RKO (cell line): ENCODE measurements around the gene OR7G2.
"Not testable (repeated sequence)": the region's sequence is repeated elsewhere in the genome, so short reads cannot be mapped to it uniquely, and the experiment has no call there.

Source experiments
- DNase-seq: peaks from one replicate; pipeline ENCODE4 v3.0.0-alpha.2; 2016; ENCODE audit warnings: low spot score

The OR7G2 gene

DNA sequence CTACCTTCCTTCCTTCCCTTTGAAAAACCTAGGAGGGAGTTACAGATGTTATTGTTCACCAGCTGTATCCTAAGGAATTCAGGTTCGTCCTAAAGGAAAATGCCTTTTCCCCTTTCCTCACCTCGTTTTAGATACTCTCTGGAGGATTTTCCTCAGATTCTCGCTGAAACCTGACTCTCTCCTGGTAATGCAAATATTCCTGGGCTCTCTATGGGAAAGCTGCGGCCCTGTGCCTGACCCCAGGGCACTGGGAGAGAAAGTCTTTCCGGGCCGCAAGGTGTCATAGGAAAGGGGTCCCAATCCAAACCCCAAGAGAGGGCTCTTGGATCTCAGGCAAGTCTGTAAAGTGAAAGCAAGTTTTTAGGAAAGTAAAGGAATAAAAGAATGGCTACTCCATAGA is 33.5 kb downstream of the OR7G2 start:
- DNase-seq: no peak

DNA sequence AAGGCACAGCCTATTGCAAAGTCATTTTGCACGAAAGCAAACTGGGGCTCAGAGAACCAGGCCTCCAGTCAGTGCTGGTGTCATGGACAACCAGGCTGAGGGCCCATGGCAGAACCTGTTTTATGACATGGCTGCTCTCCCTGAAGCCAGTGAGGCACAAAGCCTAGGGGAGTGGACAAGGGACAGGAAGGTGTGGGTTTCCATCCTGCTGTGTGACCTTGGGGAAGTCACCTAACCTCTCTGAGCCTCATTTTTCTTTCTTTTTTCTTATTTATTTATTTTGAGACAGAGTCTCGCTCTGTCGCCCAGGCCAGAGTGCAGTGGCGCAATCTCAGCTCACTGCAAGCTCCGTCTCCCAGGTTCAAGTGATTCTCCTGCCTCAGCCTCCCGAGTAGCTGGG is 35.6 kb downstream of the OR7G2 start:
- not testable (repeated sequence) for DNase-seq

DNA sequence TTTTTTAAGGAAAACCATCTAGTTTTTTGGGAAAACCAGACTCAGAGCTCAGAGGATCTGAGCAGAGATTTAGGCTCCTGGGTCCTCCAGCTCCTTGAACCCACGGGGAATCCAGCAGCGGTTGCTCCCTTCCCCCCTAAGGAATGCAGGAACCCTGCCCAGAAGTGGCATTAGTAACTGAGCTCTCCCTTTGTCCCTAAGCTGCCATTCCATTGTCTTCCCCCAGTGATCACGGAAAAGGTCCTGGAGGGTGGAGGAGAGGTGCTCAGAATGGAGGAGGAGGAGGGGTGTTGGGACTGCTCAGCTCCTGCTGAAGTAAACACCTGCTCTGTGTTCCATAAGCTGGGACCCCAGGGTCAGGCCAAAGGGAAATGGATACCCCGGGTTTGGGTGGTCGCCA is 37.2 kb downstream of the OR7G2 start:
- DNase-seq: no peak

DNA sequence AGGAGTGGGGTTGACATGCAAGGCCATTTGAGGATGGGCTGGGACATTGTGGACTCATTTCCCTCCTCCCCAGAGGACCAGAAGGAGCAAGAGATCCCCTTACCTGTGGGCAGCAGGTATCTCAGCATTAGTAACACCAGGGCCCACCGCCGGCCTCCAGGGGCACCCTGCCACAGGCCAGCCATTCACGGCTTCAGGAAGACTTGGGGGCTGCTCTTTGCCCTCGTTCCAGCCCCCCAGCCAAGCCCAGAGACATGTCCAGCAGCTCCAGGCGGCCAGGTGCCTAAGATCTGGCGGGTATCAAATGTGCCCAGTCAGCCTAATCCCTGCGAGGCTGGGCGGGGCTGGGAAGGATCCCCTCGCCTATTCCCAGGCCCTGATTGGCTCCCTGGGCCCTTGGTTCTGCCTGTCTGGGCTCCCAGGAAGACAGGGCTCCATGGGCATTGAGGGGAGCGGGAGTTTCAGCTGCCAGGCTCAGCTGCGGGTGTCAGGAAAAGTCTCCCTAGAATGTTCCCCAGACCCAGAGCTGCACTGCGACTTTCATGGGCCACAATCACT is 41.7 kb downstream of the OR7G2 start:
- DNase-seq: no peak

DNA sequence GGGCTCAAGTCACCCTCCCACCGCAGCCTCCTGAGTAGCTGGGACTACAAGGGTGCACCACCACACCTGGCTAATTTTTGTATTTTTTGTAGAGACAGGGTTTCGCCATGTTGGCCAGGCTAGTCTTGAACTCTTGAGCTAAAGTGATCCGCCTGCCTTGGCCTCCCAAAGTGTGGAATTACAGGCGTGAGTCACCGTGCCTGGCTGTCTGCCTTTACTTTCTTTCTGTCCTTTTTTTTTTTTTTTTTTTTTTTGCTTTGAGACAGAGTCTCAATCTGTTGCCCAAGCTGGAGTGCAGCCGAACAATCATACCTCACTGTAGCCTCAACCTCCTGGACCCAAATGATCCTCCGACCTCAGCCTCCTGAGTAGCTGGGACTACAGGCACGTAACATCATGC is 45.4 kb downstream of the OR7G2 start:
- DNase-seq: no peak

DNA sequence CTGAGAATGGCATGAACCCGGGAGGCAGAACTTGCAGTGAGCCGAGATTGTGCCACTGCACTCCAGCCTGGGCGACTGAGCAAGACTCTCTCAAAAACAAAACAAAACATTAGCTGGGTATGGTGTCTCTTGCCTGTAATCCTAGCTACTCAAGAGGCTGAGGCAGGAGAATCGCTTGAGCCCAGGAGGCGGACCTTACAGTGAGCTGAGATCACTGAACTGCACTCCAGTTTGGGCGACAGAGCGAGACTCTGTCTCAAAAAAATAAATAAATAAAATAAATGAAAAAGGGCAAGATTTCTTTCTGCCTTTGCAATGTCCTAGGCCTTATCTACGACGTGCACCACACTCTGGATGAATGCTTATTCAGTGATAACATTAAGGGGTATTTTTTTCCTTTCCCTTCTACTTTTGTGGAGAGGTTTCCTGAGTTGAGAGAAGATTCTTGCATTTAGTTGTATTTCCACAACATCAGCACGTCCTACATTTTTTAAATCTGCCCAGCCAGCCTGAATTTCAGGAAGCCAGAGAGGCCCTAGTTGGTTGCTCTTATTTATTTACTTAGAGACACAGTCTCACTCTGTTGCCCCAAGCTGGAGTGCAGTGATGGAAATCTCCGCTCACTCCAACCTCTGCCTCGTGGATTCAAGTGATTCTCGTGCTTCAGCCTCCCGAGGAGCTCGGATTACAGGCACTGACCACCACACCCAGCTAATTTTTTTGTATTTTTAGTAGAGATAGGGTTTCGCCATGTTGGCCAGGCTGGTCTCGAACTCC is 46.5 kb downstream of the OR7G2 start:
- no peak for DNase-seq

DNA sequence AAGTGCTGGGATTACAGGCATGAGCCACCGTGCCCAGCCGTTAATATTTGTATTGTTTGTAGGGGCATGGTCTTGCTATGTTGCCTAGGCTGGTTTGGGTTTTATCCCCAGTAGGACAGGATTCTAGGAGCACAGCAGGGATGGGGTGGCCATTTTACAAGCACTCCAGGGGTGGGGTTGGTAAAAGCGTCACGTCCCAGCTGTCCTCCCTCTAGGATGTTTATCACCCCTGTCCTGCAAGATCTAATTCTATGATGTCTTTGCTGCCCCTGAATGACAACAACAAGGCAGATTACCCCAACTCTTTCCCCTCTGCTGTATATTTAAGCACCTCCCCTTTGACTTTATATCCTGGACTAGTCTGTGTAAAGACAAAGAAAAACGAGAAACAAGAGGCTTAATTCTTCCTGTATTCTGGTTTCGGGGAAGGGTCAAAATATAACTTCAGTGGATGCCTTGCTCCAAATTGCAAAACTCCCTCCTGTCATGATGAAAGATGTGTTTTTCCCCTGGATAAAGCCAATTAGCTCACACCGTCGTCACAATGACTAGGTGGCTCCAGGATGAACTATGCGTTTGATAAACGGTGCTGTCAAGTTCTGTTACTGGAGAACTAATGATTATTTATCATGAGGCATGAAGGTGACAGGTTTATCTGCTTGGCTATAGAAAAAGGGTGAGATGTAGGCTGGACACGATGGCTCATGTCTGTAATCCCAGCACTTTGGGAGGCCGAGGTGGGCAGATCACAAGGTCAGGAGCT is 48.2 kb downstream of the OR7G2 start:
- no peak for DNase-seq

DNA sequence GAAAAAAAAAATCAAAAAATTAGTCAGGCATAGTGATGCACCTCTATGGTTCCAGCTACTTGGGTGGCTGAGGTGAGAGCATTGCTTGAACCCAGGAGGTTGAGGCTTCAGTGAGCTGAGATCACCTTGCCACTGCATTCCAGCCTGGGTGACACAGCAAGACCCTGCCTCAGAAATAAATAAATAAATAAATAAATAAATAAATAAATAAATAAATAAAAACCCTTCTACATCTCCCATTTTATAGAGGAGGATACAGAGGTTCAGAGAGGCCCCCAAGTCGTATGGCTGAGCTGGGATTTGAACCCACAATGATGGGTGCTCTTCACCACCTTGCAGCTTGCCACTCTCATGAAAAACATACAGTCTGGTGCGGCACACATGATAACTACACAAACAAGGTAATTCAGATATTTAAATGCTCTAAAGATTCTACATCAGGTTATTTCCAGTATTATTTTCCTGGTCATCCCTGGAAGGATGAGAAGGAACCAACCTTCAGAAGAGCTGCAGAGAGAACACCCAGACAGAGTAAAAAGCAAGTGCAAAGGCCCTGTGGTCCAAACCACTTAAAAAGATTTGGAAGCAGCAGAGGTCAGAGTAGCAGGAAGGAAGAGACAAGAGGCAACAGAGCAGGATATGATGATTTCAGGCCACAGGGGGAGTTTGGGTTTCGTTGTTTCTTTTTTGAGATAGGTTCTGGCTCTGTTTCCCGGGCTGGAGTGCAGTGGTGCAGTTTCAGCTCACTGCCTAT is 49.6 kb downstream of the OR7G2 start:
- no peak for DNase-seq

DNA sequence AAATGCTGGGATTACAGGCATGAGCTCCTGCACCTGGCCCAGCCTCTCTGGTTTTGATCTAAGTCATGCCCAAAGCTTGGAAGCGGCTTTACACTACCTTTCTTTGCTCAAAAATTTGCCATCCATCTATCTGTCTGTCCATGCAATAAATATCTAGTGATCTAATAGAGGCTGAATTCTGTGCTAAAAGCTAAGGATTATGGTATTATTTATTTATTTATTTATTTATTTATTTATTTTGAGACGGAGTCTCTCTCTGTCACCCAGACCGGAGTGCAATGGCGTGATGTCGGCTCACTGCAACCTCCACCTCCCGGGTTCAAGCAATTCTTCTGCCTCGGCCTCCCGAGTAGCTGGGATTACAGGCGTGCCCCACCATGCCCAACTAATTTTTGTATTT is 51.1 kb downstream of the OR7G2 start:
- not testable (repeated sequence) for DNase-seq

DNA sequence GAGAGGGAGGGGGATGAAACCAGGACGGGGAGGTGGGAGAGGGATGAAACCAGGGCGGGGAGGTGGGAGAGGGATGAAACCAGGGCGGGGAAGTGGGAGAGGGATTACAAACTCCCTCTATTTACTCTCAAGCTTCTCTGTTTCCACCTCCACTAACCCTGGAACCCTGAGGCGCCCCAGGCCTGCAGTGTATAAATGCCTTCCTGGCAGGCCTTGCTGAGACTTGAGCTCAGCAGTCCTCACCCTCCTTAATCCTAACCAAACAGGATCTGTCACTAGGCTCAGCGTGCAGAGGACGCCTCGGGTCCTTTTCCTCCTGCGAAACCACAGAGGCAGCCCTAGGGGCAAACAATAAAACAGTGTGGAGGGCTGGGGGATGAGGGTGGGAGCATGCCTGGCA is 52.5 kb downstream of the OR7G2 start:
- no peak for DNase-seq

DNA sequence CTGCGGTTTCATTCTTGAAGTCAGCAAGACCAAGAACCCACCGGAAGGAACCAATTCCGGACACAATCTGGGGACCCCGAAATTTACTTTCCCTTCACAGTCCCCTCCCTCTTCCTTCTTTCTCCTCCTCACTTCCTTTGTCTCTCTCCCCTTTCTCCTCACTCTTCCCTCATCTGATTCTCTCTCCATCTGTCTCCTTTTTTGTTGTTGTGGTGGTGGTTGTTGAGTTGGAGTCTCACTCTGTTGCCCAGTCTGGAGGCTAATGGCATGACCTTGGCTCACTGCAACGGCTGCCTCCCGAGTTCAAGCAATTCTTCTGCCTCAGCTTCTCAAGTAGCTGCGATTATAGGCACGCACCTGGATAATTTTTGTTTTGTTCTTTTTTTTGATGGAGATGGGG is 53.1 kb downstream of the OR7G2 start:
- DNase-seq: no peak

DNA sequence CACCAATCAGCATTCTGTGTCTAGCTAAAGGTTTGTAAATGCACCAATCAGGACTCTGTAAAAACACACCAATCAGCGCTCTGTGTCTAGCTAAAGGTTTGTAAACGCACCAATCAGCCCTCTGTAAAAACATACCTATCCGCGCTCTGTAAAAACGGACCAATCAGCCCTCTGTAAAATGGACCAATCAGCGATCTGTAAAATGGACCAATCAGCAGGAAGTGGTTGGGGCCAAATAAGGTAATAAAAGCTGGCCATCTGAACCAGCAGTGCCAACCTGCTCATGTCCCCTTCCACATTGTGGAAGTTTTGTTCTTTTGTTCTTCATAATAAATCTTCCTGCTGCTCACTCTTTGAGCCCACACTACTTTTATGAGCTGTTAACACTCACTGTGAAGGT is 53.6 kb downstream of the OR7G2 start:
- not testable (repeated sequence) for DNase-seq

DNA sequence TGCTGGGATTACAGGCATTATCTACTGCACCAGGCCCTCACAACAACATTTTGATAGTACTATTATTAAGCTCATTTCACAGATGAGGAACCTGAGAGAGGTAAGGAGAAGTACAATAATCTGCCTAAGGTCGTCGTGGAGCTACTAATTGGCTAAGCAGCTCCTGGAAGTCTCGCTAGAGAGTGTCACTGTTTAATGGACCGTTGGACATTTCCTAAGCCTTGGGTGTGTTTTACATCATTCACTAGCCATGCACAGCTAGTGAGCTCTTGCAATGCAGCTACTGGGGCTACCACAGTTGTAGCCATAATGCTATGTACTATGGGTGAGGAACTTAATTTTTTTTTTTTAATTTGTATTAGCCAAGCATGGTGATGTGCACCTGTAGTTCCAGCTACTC is 54.4 kb downstream of the OR7G2 start:
- DNase-seq: no peak
